IMR-90 (cell line): ENCODE results near the gene FRMD6. TPM values are rescaled to one million over a fixed set of nuclear protein-coding genes. Genes with fewer than 3 reads are reported as not detected.
"Not testable (repeated sequence)": the region's sequence is repeated elsewhere in the genome, so short reads cannot be mapped to it uniquely, and the experiment has no call there.

ENCODE experiments used
- ATAC-seq: fragments of 200-7000 bp; cut with Tn5 transposase; 2 replicates; pipeline ENCODE4 v1.9.1; 2020; ENCODE audit warnings: low read depth, mild to moderate bottlenecking, moderate library complexity
- BruUV-seq: library from RNA; stranded (reverse); fragments of 400-500 nt; replicated peaks from 2 replicates; lab custom pipeline; 2021; lab: Mats Ljungman, UMichigan
- CTCF ChIA-PET: fragments of 300-600 bp; formaldehyde crosslinking; extraction: SDS; loops from one replicate; lab custom pipeline; 2021; ENCODE audit warnings: antibody characterized with exemption; lab: Yijun Ruan, JAX
- POLR2A ChIA-PET: fragments of 300-600 bp; sonication (Branson Sonifier 250); formaldehyde crosslinking; loops from one replicate; lab custom pipeline; 2022; ENCODE audit warnings: antibody characterized with exemption; ENCODE audit not compliant: unreplicated experiment; lab: Charles Lee
- DNase-seq: peaks from one replicate; pipeline ENCODE4 v3.0.0; 2013
- H2AFZ ChIP-seq: replicated peaks from 2 replicates; pipeline ENCODE3; 2013; ENCODE audit warnings: low read length, mild to moderate bottlenecking; ENCODE audit not compliant: poor library complexity
- H2AK5ac ChIP-seq: 2 replicates; pipeline ENCODE4 v1.6.1; 2013; ENCODE audit warnings: low read depth, low read length, inconsistent platforms
- H2AK9ac ChIP-seq: replicated peaks from 2 replicates; pipeline ENCODE3; 2013; ENCODE audit warnings: mild to moderate bottlenecking, low read depth, low read length, moderate library complexity; ENCODE audit not compliant: poor library complexity
- H2BK120ac ChIP-seq: 2 replicates; pipeline ENCODE4 v1.6.1; 2013; ENCODE audit warnings: low read depth, low read length, inconsistent platforms
- H2BK15ac ChIP-seq: 3 replicates; pipeline ENCODE4 v1.6.1; 2013; ENCODE audit warnings: low read depth, low read length, inconsistent platforms
- H2BK20ac ChIP-seq: 2 replicates; pipeline ENCODE4 v1.6.1; 2013; ENCODE audit warnings: low read depth, mild to moderate bottlenecking, inconsistent platforms, low read length, moderate library complexity
- H2BK5ac ChIP-seq: 2 replicates; pipeline ENCODE4 v1.6.1; 2013; ENCODE audit warnings: mild to moderate bottlenecking, low read depth, low read length, inconsistent platforms; ENCODE audit not compliant: poor library complexity, severe bottlenecking
- H3K14ac ChIP-seq: replicated peaks from 2 replicates; pipeline ENCODE4 v1.6.1; 2013; ENCODE audit warnings: low read depth, low read length, inconsistent platforms
- H3K18ac ChIP-seq: 2 replicates; pipeline ENCODE4 v1.6.1; 2013; ENCODE audit warnings: low read depth, low read length, control low read depth
- H3K23ac ChIP-seq: 2 replicates; pipeline ENCODE4 v1.6.1; 2013; ENCODE audit warnings: low read depth, low read length, inconsistent platforms
- H3K27ac ChIP-seq: 2 replicates; pipeline ENCODE4 v1.5.1; 2013; ENCODE audit warnings: mild to moderate bottlenecking, control low read depth, low read length; ENCODE audit not compliant: insufficient read depth
- H3K27me3 ChIP-seq: 2 replicates; pipeline ENCODE4 v1.6.1; 2013; ENCODE audit warnings: low read length; ENCODE audit not compliant: control insufficient read depth, insufficient read depth
- H3K36me3 ChIP-seq: 2 replicates; pipeline ENCODE4 v1.6.1; 2013; ENCODE audit warnings: low read length, mixed read lengths; ENCODE audit not compliant: control insufficient read depth, insufficient read depth
- H3K4ac ChIP-seq: 2 replicates; pipeline ENCODE4 v1.6.1; 2013; ENCODE audit warnings: low read depth, low read length, inconsistent platforms
- H3K4me1 ChIP-seq: 2 replicates; pipeline ENCODE4 v1.6.1; 2013; ENCODE audit warnings: low read length, mixed read lengths; ENCODE audit not compliant: control insufficient read depth, insufficient read depth
- H3K4me2 ChIP-seq: 2 replicates; pipeline ENCODE4 v1.6.1; 2013; ENCODE audit warnings: low read depth, mild to moderate bottlenecking, control low read depth, low read length, moderate library complexity
- H3K4me3 ChIP-seq: 2 replicates; pipeline ENCODE4 v1.5.1; 2013; ENCODE audit warnings: low read depth, mild to moderate bottlenecking, control low read depth, low read length, moderate library complexity; ENCODE audit not compliant: insufficient read depth
- H3K56ac ChIP-seq: 2 replicates; pipeline ENCODE4 v1.6.1; 2013; ENCODE audit warnings: low read length, inconsistent platforms; ENCODE audit not compliant: insufficient read depth; ENCODE audit errors: extremely low read depth
- H3K79me1 ChIP-seq, 2 experiments: 2 replicates each; pipeline ENCODE4 v1.6.1; 2013; ENCODE audit warnings: low read length in 2 of 2, inconsistent platforms in 1 of 2, low read depth in 1 of 2
- H3K9ac ChIP-seq: 2 replicates; pipeline ENCODE4 v1.6.1; 2013; ENCODE audit warnings: low read depth, low read length, control low read depth
- H3K9me1 ChIP-seq: 2 replicates; pipeline ENCODE4 v1.6.1; 2013; ENCODE audit warnings: low read length, inconsistent platforms; ENCODE audit not compliant: insufficient read depth
- H3K9me3 ChIP-seq: 2 replicates; pipeline ENCODE4 v1.6.1; 2013; ENCODE audit warnings: low read length; ENCODE audit not compliant: control insufficient read depth, insufficient read depth
- H4K20me1 ChIP-seq: 2 replicates; pipeline ENCODE4 v1.6.1; 2013; ENCODE audit warnings: low read length, inconsistent platforms; ENCODE audit not compliant: insufficient read depth
- H4K5ac ChIP-seq: 2 replicates; pipeline ENCODE4 v1.6.1; 2013; ENCODE audit warnings: mild to moderate bottlenecking, low read depth, low read length, control low read depth
- H4K8ac ChIP-seq, 2 experiments: 2 replicates each; pipeline ENCODE4 v1.6.1; 2013; ENCODE audit warnings: low read depth in 2 of 2, low read length in 2 of 2, control low read depth in 1 of 2, inconsistent platforms in 1 of 2
- H4K91ac ChIP-seq: 2 replicates; pipeline ENCODE4 v1.6.1; 2013; ENCODE audit warnings: low read depth, low read length, inconsistent platforms; ENCODE audit not compliant: insufficient read depth
- WGBS, 2 experiments: methylation state at CpG; one replicate each; pipeline versions ENCODE4 v1.1.5 to v1.1.7; 2013; ENCODE audit warnings: missing lambda C conversion rate in 2 of 2; ENCODE audit not compliant: insufficient read length in 1 of 2; ENCODE audit errors: extremely low coverage in 2 of 2; 5-methylcytosine and 5-hydroxymethylcytosine counted together
- dilution Hi-C: fragments of 300-500 bp; cut with HindIII; formaldehyde crosslinking; loops from one replicate; pipeline ENCODE4 v1.14.3; 2018; ENCODE audit warnings: low sequenced_read_pairs; ENCODE audit not compliant: unreplicated experiment
- in situ Hi-C: fragments of 300-500 bp; cut with MboI; formaldehyde crosslinking; loops from 3 replicates; pipeline ENCODE4 v1.14.3; 2019; ENCODE audit warnings: low sequenced_read_pairs, inconsistent platforms, mixed read lengths
- intact Hi-C: fragments of 100-400 bp; cut with micrococcal nuclease; formaldehyde crosslinking; loops from 2 replicates; pipeline ENCODE4 v1.10.0; 2022
- polyA plus RNA-seq, 3 experiments: library from polyadenylated mRNA; depleted of rRNA; stranded (reverse); fragments of >200 nt; gene quantifications; 2 replicates each; pipeline ENCODE4 v1.2.3, GENCODE V29; 2012; ENCODE audit warnings: low replicate concordance in 1 of 3
- total RNA-seq: library from RNA; depleted of rRNA; stranded (reverse); fragments of >200 nt; gene quantifications from 2 replicates; pipeline ENCODE4 v1.2.3, GENCODE V29; 2012

FRMD6 gene
- total and polyA plus RNA-seq, 2 of the 4 experiments (the other 2 are of a cell fraction), result 243 to 682 TPM

DNA sequence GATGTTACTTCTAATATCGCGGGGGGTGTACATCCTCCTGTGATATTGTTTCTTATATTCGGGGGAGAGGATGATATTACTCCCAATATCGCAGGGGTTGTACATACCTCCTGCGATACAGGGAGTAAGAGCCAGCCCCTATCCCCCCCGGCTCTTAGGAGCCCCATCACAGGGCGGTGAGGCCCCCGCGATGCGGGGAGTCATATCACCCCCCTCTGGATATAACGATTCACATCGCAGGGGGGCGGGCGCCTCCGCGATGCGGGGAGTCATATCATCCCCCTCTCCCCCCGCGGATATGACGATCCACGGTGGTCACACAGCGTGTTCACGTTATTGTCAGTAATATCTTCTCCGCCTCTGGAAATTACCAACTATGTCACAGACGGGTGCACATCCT lies 95.1 kb downstream of the FRMD6 start:
- H4K20me1 ChIP-seq, H3K4me3 ChIP-seq, H3K9me1 ChIP-seq, H3K9ac ChIP-seq, H2BK20ac ChIP-seq, H2AFZ ChIP-seq, ATAC-seq, intact Hi-C loops, H3K4me1 ChIP-seq, H3K23ac ChIP-seq, POLR2A ChIA-PET, H3K4ac ChIP-seq, H4K91ac ChIP-seq, H3K9me3 ChIP-seq, H3K27me3 ChIP-seq, H4K8ac ChIP-seq, in situ Hi-C loops, H2BK120ac ChIP-seq, H2AK9ac ChIP-seq, H2BK5ac ChIP-seq, H3K14ac ChIP-seq, H3K27ac ChIP-seq, H4K5ac ChIP-seq, H2AK5ac ChIP-seq, H3K56ac ChIP-seq, H2BK15ac ChIP-seq, dilution Hi-C loops, H3K36me3 ChIP-seq, H3K79me1 ChIP-seq, H3K4me2 ChIP-seq, DNase-seq, BruUV-seq, H3K18ac ChIP-seq, CTCF ChIA-PET: not testable (repeated sequence)
- WGBS, 2 experiments, result no CpG with 5 or more reads among the region's 25 CpGs
